NCI-H446 (cell line): ENCODE data around the gene PPP4R3C.
"Not testable (repeated sequence)": the region's sequence is repeated elsewhere in the genome, so short reads cannot be mapped to it uniquely, and the experiment has no call there.

Experiments used
- DNase-seq, 2 experiments: peaks; one replicate each; lab custom pipeline; 2025; lab: John Stamatoyannopoulos, UW

PPP4R3C gene

GRCh38 chrX:27463187-27463586, at the start of gene PPP4R3C:
PPP4R3C (minus strand) TSS chrX:27463341; CDS start chrX:27463296, 45 bp downstream.
- DNase-seq, result no peak

- no peak for DNase-seq
These were observed 28.3 kb upstream of the PPP4R3C start for GRCh38 chrX:27491397-27491796.

GRCh38 chrX:27466051-27466450, 2.9 kb upstream of the PPP4R3C start:
- no peak for DNase-seq

- no peak for DNase-seq
These were observed 1.9 kb upstream of the PPP4R3C start for GRCh38 chrX:27465036-27465435.

GRCh38 chrX:27459129-27459528, 4.0 kb downstream of the PPP4R3C start:
- DNase-seq, result not testable (repeated sequence)

DNA sequence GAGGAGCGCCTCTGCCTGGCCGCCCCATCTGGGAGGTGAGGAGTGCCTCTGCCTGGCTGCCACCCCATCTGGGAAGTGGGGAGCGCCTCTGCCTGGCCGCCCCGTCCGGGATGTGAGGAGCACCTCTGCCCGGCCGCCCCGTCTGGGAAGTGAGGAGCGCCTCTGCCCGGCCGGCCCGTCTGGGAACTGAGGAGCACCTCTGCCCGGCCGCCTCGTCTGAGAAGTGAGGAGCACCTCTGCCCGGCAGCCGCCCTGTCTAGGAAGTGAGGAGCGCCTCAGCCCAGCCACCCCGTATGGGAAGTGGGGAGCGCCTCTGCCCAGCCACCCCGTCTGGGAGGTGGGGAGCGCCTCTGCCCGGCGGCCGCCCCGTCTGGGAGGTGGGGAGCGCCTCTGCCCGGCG, 4.6 kb downstream of the PPP4R3C start:
- not testable (repeated sequence) for DNase-seq

DNA sequence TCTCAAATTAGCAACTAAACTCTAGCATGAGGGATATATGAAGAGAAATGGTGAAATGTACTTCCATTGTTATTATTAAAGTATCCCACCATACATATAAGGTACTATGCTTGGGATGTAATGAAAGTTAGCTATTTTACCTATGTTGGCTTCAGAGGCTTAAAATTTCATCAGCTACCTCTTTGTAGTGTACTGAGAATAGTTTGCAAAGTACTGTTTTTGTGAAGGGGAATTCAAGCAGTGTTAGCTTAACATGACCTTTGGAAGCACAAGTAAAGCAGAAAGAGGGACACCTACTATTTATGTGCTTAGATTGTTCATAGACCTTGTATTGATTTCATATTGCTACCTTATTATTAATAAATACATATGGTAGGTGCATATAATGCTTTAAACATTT, 11.8 kb downstream of the PPP4R3C start:
- no peak for DNase-seq

- DNase-seq, result no peak
These were observed 16.7 kb downstream of the PPP4R3C start for GRCh38 chrX:27446423-27446822.

DNA sequence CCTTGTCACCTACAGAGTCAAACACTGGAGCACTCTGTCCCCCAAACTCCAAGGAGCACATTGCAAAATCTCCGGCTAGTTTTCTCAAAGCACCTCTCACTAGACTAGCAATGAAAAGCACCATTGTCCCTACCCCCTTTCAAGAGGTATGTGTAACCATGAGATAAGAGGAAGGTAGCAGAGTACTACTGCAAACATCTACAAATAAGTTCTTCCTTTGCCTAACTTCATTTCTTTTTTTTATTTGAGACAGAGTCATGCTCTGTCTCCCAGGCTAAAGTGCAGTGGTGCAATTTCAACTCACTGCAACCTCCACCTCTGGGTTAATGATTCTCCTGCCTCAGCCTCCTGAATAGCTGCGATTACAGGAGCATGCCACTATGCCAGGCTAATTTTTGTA, 17.7 kb downstream of the PPP4R3C start:
- DNase-seq, result no peak

DNA sequence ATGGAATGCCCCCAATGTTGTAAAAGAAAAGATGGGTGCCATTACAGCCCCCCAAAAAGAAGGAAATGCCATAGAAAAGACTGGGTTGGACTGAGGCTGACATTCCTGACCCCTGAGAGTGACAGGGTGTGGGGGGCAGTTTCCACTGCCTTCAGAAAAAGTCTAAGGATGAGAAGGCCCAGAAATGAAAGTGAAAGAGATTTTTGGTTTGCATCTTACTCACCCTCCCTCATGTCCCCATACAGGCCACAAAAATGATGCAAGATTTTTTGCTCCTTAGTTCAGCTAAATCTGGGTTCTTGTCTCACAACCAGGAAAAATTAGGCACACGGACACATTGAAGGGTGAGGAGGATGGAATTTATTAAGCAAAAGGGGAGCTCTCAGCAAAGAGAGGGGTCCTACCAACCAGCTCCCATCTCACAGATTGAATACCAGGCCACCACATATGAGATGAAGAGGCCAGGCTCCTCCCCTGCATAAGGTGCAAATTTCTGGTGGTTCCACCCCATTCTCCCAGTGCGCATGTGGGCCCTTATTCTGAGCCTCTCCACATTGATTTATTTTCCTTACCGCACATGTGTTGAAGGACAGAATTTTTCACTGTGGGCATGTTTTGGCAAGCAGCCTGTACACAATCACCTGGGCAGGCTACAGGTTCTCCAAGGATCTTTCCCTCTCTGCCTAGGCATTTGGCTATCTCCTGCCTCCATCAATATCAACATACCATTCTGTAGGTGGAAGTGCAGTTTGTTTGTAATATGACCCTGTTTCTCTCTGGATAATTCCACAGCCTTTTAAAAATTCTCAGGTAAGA, 18.8 kb downstream of the PPP4R3C start:
- DNase-seq, result no peak

- peak in 1 of 2 experiments; percentile 11 for DNase-seq
These were observed 20.7 kb downstream of the PPP4R3C start for GRCh38 chrX:27442392-27442791.

GRCh38 chrX:27439771-27440170, 23.4 kb downstream of the PPP4R3C start:
- DNase-seq, result no peak

- DNase-seq, result no peak
These were observed 24.2 kb downstream of the PPP4R3C start for GRCh38 chrX:27438937-27439336.

DNA sequence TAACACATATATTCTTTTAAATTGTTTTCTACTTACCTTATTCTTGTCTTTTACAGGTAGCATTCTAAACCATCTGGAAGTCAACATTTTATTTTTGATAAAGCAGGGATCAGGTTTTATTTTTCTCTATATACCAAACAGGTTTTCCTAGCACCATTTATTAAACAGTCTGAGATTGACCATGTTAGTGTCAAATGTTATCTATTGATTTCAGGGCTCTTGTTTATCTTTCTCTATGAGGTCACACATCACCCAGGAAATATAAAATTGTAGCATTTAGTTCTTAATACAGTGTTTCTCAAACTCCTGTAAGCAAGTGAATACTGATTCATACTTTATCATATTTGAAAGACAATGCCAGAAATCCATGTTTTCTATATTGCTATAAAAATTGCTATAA, 28.1 kb downstream of the PPP4R3C start:
- no peak for DNase-seq
